ENCODE results near the gene CA10. TPM values are rescaled to one million over a fixed set of nuclear protein-coding genes. Genes with fewer than 3 reads are reported as not detected.
A peak's percentile ranks its signal among the peaks of the same experiment; 100 is the strongest.

Gene CA10
- total RNA-seq, 1 donor from 2014 or later: not detected

- no peaks in the 10 kb centered on the region for H3K9me3 Mint-ChIP-seq (ENCODE audit: unreplicated experiment)
- H3K27ac Mint-ChIP-seq (ENCODE audit: unreplicated experiment): no peak overlapping the region
- no peak for TF ChIP-seq CTCF (IDR thresholded peaks at IDR 0.05)
- H3K36me3 Mint-ChIP-seq (ENCODE audit: unreplicated experiment): no peaks in the 10 kb centered on the region
- H3K4me3 Mint-ChIP-seq (ENCODE audit: unreplicated experiment): no peak overlapping the region
- H3K27me3 Mint-ChIP-seq (ENCODE audit: unreplicated experiment): no peaks in the 10 kb centered on the region
- H3K4me1 Mint-ChIP-seq (ENCODE audit: unreplicated experiment): peaks cover 27% of the 10 kb centered on the region
- no peak for DNase-seq (ENCODE audit: extremely low spot score, unreplicated experiment)
These were observed 128.5 kb downstream of the CA10 start for GRCh38 chr17:52030052-52030451.

DNA sequence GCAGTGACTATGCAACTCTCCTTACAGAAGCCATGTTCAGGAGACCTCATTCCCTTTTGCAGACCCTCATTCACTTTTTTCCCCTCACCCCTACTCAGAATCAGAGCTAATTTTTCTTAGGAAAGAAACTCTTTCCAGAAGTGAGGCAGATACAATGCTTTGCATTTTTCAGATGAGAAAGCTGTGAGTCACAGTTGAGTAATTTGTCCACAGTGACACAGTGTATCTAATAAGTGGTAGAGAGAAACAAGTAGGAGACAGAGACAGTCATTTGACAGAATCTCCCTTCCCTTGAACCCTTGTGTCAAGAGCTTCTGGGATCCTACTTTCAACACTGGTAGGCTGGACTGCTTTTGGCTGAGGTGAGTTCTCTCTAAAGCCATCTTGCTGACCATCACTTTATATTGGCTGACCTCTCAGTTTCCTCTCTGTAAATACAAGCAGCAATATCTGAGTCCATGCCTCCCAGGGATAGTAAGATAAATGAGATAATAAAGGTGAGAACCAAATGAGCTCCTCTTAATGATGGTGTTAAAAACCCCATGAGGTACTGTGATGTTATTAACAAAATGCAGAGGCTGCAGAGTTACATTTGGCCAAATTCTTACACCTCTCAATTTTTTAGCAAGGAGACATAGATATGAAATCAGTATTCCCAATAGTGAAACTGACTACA is 130.8 kb downstream of the CA10 start:
- Mint-ChIP-seq H3K36me3 (ENCODE audit: unreplicated experiment) (no peaks in the 10 kb centered on the region), H3K27me3 (ENCODE audit: unreplicated experiment) (no peaks in the 10 kb centered on the region), H3K4me3 (ENCODE audit: unreplicated experiment) (no peak overlapping the region), H3K27ac (ENCODE audit: unreplicated experiment) (peak overlapping the region; percentile 52), H3K4me1 (ENCODE audit: unreplicated experiment) (peaks cover 33% of the 10 kb centered on the region), H3K9me3 (ENCODE audit: unreplicated experiment) (no peaks in the 10 kb centered on the region)
- TF ChIP-seq CTCF (IDR thresholded peaks at IDR 0.05): no peak
- no peak for DNase-seq (ENCODE audit: extremely low spot score, unreplicated experiment)

DNA sequence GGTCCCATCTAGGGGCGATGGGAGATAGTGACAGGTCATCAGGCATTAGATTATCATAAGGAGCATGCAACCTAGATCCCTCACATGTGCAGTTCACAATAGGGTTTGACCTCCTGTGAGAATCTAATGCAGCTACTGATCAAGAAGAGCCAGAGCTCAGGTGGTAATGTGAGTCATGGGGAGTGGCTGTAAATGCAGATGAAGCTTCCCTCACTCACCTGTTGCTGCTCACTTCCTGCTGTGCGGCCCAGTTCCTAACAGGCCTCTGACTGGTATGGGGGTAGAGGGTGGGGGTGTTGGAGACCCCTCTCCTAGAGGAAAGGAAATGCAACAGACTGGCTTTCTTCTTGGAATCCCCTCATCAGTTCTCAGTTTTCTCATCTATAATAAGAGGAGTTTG is 131.4 kb downstream of the CA10 start:
- peak overlapping the region; percentile 52 for H3K27ac Mint-ChIP-seq (ENCODE audit: unreplicated experiment)
- H3K4me1 Mint-ChIP-seq (ENCODE audit: unreplicated experiment): peaks cover 33% of the 10 kb centered on the region
- no peak for TF ChIP-seq CTCF (IDR thresholded peaks at IDR 0.05)
- DNase-seq (ENCODE audit: extremely low spot score, unreplicated experiment): no peak
- H3K9me3 Mint-ChIP-seq (ENCODE audit: unreplicated experiment): peaks cover 1% of the 10 kb centered on the region
- H3K27me3 Mint-ChIP-seq (ENCODE audit: unreplicated experiment): no peaks in the 10 kb centered on the region
- no peak overlapping the region for H3K4me3 Mint-ChIP-seq (ENCODE audit: unreplicated experiment)
- no peaks in the 10 kb centered on the region for H3K36me3 Mint-ChIP-seq (ENCODE audit: unreplicated experiment)

DNA sequence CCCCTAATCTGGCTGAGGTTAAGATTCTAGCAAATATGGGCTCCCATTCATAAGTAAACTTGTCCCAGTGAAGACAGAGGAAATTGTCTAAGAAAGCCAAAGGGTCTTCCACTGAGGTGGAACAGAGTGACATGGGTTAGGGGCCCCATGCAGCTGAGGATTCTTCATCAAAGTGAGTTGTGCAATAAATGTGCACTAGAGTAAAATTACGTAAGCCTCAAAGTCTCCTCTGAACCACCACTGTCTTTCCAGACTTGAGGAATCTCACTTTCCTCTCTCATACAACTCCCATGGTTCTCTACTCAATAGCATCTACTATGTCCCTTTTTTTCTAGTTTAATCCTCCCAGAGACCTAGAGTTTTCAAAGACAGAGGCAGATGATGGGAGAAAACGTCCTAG is 132.4 kb downstream of the CA10 start:
- peaks cover 33% of the 10 kb centered on the region for H3K4me1 Mint-ChIP-seq (ENCODE audit: unreplicated experiment)
- H3K9me3 Mint-ChIP-seq (ENCODE audit: unreplicated experiment): peaks cover 7% of the 10 kb centered on the region
- DNase-seq (ENCODE audit: extremely low spot score, unreplicated experiment): no peak
- H3K27me3 Mint-ChIP-seq (ENCODE audit: unreplicated experiment): no peaks in the 10 kb centered on the region
- no peak overlapping the region for H3K4me3 Mint-ChIP-seq (ENCODE audit: unreplicated experiment)
- H3K36me3 Mint-ChIP-seq (ENCODE audit: unreplicated experiment): no peaks in the 10 kb centered on the region
- no peak for TF ChIP-seq CTCF (IDR thresholded peaks at IDR 0.05)
- H3K27ac Mint-ChIP-seq (ENCODE audit: unreplicated experiment): no peak overlapping the region

DNA sequence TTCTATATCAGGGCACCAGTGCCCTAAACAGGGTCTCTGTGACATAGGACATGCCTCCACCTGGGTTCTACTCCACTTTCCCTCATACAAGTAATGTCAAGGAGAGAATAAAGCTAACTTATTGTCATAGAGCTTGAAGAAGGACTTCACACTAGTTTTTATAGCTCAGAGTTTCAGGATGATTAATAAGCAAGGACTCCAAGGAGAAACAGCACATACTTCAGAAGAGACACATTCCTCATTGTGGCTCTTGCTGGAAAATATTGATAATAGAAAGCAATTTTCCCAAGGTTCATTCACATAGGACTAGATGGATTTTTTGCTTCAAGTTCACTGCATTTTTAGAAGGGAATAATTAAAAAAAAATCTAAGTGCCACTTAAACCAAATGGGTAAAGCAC is 133.3 kb downstream of the CA10 start:
- Mint-ChIP-seq H3K4me1 (ENCODE audit: unreplicated experiment) (peaks cover 33% of the 10 kb centered on the region), H3K27me3 (ENCODE audit: unreplicated experiment) (no peaks in the 10 kb centered on the region), H3K4me3 (ENCODE audit: unreplicated experiment) (no peak overlapping the region), H3K36me3 (ENCODE audit: unreplicated experiment) (no peaks in the 10 kb centered on the region), H3K27ac (ENCODE audit: unreplicated experiment) (peak overlapping the region; percentile 46), H3K9me3 (ENCODE audit: unreplicated experiment) (peaks cover 7% of the 10 kb centered on the region)
- no peak for DNase-seq (ENCODE audit: extremely low spot score, unreplicated experiment)
- TF ChIP-seq CTCF (IDR thresholded peaks at IDR 0.05): no peak

All from osteocyte (in vitro differentiated cells).